Measurements from ENCODE around the gene SMAGP. TPM values are rescaled to one million over a fixed set of nuclear protein-coding genes. Genes with fewer than 3 reads are reported as not detected.

Gene SMAGP
- total and polyA plus RNA-seq, 4 donors: 2.4 to 6.4 (median 4.2) TPM

- no peak for TF ChIP-seq RXRA (IDR thresholded peaks at IDR 0.05)
- no peak for TF ChIP-seq SP1 (IDR thresholded peaks at IDR 0.05)
- no peak for TF ChIP-seq EGR1 (IDR thresholded peaks at IDR 0.05; ENCODE audit: low read depth in 2 of 2)
- no peak for TF ChIP-seq MAX (IDR thresholded peaks at IDR 0.05)
- TF ChIP-seq FOXA1 (IDR thresholded peaks at IDR 0.05): no peak
- no peak for TF ChIP-seq HNF4G (IDR thresholded peaks at IDR 0.05)
- no peak for TF ChIP-seq NR2F2 (IDR thresholded peaks at IDR 0.05)
- TF ChIP-seq YY1 (IDR thresholded peaks at IDR 0.05): no peak
- no peak for TF ChIP-seq RAD21 (IDR thresholded peaks at IDR 0.05)
- no peak for TF ChIP-seq ATF3 (IDR thresholded peaks at IDR 0.05)
- no peak for TF ChIP-seq TAF1 (conservative IDR thresholded peaks at IDR 0.05)
- no peak for TF ChIP-seq CTCF (IDR thresholded peaks at IDR 0.05; ENCODE audit: low read depth, low read length, missing input control)
- TF ChIP-seq GABPA (IDR thresholded peaks at IDR 0.05 in 1 of 2, conservative IDR thresholded peaks at IDR 0.05 in 1 of 2): no peak
- no peak for TF ChIP-seq FOXA2 (IDR thresholded peaks at IDR 0.05)
- no peak overlapping the region for H3K4me3 ChIP-seq (ENCODE audit: low read depth in 1 of 3, low read length in 3 of 3)
- H3K27me3 ChIP-seq (ENCODE audit: control insufficient read depth in 4 of 4, insufficient read depth in 4 of 4, low read length in 3 of 4): no peaks in the 10 kb centered on the region
- no peak for DNase-seq (ENCODE audit: low spot score)
- H3K27ac ChIP-seq (ENCODE audit: low read depth in 1 of 2, low read length in 2 of 2): no peak overlapping the region
- peaks cover 0 to 16% (median 6%) of the 10 kb centered on the region in 4 donors for H3K4me1 ChIP-seq (ENCODE audit: control insufficient read depth in 4 of 4, insufficient read depth in 4 of 4, low read length in 3 of 4)
- WGBS: 76% methylated on average over 5 of the region's 5 CpGs
- no peaks in the 10 kb centered on the region for H3K9me3 ChIP-seq (ENCODE audit: control insufficient read depth in 4 of 4, low read length in 3 of 4)
- no peaks in the 10 kb centered on the region for H3K36me3 ChIP-seq (ENCODE audit: control insufficient read depth in 4 of 4, insufficient read depth in 3 of 4, low read depth in 1 of 4, low read length in 3 of 4)
- H3K9ac ChIP-seq (ENCODE audit: low read depth in 1 of 2, low read length in 2 of 2): no peak overlapping the region
These were observed 50.9 kb downstream of the SMAGP start for GRCh38 chr12:51219322-51219721.

GRCh38 chr12:51218607-51219161 lies 51.5 kb downstream of the SMAGP start:
- TF ChIP-seq CTCF (IDR thresholded peaks at IDR 0.05; ENCODE audit: low read depth, low read length, missing input control) (peak; percentile 15), TAF1 (conservative IDR thresholded peaks at IDR 0.05) (peak; percentile 42), ZBTB33 (IDR thresholded peaks at IDR 0.05) (no peak), EGR1 (IDR thresholded peaks at IDR 0.05; ENCODE audit: low read depth in 2 of 2) (no peak), YY1 (IDR thresholded peaks at IDR 0.05) (no peak)
- DNase-seq (ENCODE audit: low spot score): no peak
- Histone ChIP-seq H3K9me3 (ENCODE audit: control insufficient read depth in 4 of 4, low read length in 3 of 4) (no peaks in the 10 kb centered on the region), H3K36me3 (ENCODE audit: control insufficient read depth in 4 of 4, insufficient read depth in 3 of 4, low read depth in 1 of 4, low read length in 3 of 4) (no peaks in the 10 kb centered on the region), H3K27me3 (ENCODE audit: control insufficient read depth in 4 of 4, insufficient read depth in 4 of 4, low read length in 3 of 4) (no peaks in the 10 kb centered on the region), H3K27ac (ENCODE audit: low read depth in 1 of 2, low read length in 2 of 2) (peak overlapping the region; percentile 76 to 79), H3K4me1 (ENCODE audit: control insufficient read depth in 4 of 4, insufficient read depth in 4 of 4, low read length in 3 of 4) (peaks cover 0 to 16% (median 6%) of the 10 kb centered on the region in 4 donors), H3K9ac (ENCODE audit: low read depth in 1 of 2, low read length in 2 of 2) (peak overlapping the region; percentile 64 to 73), H3K4me3 (ENCODE audit: low read depth in 1 of 3, low read length in 3 of 3) (peak overlapping the region; percentile 76 to 98 (median 90))
- WGBS: 28% methylated on average over 10 of the region's 10 CpGs

Data from liver (tissue), 9 donors.